Testis (tissue), 2 donors: ENCODE results near the gene RNF17.
A peak's percentile ranks its signal among the peaks of the same experiment; 100 is the strongest.

Experiments
- CTCF ChIP-seq, 3 experiments: fragments of 450-650 bp in 2 of 3; fragments of 200-600 bp in 1 of 3; sonication (generic) in 1 of 3; IDR thresholded peaks; one replicate each; pipeline ENCODE4 v1.5.1; 2016 to 2019; ENCODE audit warnings: antibody characterized with exemption in 3 of 3, mild to moderate bottlenecking in 2 of 3, moderate library complexity in 1 of 3
- POLR2A ChIP-seq: fragments of 450-650 bp; IDR thresholded peaks from one replicate; pipeline ENCODE4 v1.6.1; 2017; ENCODE audit warnings: antibody characterized with exemption, mild to moderate bottlenecking, moderate library complexity

GRCh38 chr13:24746618-24747247 lies 17.2 kb upstream of the RNF17 start:
- TF ChIP-seq CTCF (IDR thresholded peaks at IDR 0.05): peak in 1 of 3 experiments; percentile 22
- no peak for TF ChIP-seq POLR2A
